HEK293T (cell line): ENCODE measurements around the gene ZBTB20.

Source experiments
- BHLHE40 ChIP-seq: fragments of 450-650 bp; IDR thresholded peaks from 2 replicates; pipeline ENCODE4 v1.6.1; 2016; ENCODE audit warnings: mild to moderate bottlenecking, moderate library complexity, borderline replicate concordance
- FOXA1 ChIP-seq: fragments of 450-650 bp; IDR thresholded peaks from 2 replicates; pipeline ENCODE4 v1.6.1; 2016; ENCODE audit warnings: mild to moderate bottlenecking
- FOXK2 ChIP-seq: fragments of 450-650 bp; IDR thresholded peaks from 2 replicates; pipeline ENCODE4 v1.6.1; 2016; ENCODE audit warnings: mild to moderate bottlenecking
- FOXM1 ChIP-seq: fragments of 450-650 bp; IDR thresholded peaks from 2 replicates; pipeline ENCODE4 v1.6.1; 2017; ENCODE audit warnings: mild to moderate bottlenecking, borderline replicate concordance
- HDGF ChIP-seq: fragments of 450-650 bp; IDR thresholded peaks from 2 replicates; pipeline ENCODE4 v1.6.1; 2017; ENCODE audit warnings: antibody characterized with exemption, borderline replicate concordance
- L3MBTL2 ChIP-seq: fragments of 450-650 bp; conservative IDR thresholded peaks from 2 replicates; pipeline ENCODE4 v1.6.1; 2016; ENCODE audit warnings: mild to moderate bottlenecking
- LEF1 ChIP-seq: fragments of 450-650 bp; IDR thresholded peaks from 2 replicates; pipeline ENCODE4 v1.6.1; 2017; ENCODE audit warnings: mild to moderate bottlenecking, borderline replicate concordance
- NFRKB ChIP-seq: fragments of 450-650 bp; IDR thresholded peaks from 2 replicates; pipeline ENCODE4 v1.6.1; 2016; ENCODE audit warnings: mild to moderate bottlenecking, moderate library complexity
- SP1 ChIP-seq: fragments of 450-650 bp; IDR thresholded peaks from 2 replicates; pipeline ENCODE4 v1.6.1; 2017
- TARDBP ChIP-seq: fragments of 450-650 bp; IDR thresholded peaks from 2 replicates; pipeline ENCODE4 v1.6.1; 2016

- TF ChIP-seq FOXM1 (no peak), SP1 (no peak), FOXA1 (no peak), HDGF (no peak), L3MBTL2 (no peak), NFRKB (no peak), FOXK2 (no peak), TARDBP (no peak), LEF1 (no peak), BHLHE40 (no peak)
Measured at GRCh38 chr3:115022835-115023398, 124.2 kb downstream of the ZBTB20 start.
